ENCODE measurements around the gene C13orf42.

GRCh38 chr13:51041126-51041525 lies 69.9 kb downstream of the C13orf42 start:
- TF ChIP-seq CTCF (IDR thresholded peaks at IDR 0.05) (no peak), POLR2A (IDR thresholded peaks at IDR 0.05) (no peak)
